Hepatic stellate cell (primary cell): ENCODE measurements around the gene PALMD.

Experiments used
- DNase-seq: peaks from one replicate; pipeline ENCODE4 v3.0.0; 2011; ENCODE audit warnings: low spot score

PALMD gene

DNA sequence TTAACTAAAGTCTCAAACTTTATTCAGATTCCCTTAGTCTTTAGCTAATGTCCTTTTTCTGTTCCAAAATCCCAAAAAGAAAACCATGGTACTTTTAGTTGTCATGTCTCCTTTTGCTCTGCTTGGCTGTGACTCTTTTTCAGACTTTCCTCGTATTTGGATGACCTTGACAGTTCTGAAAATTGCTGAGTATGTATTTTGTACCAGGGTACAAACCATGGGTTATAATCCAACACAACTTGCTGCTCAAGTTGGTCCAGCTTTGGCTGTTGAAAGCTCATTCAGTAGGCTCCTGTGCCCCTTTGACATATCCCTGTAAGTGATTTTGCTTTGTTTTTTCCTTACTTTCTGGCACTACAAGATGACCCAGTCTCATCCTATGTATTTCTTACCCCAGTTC lies 51.7 kb downstream of the PALMD start:
- DNase-seq = no peak

DNA sequence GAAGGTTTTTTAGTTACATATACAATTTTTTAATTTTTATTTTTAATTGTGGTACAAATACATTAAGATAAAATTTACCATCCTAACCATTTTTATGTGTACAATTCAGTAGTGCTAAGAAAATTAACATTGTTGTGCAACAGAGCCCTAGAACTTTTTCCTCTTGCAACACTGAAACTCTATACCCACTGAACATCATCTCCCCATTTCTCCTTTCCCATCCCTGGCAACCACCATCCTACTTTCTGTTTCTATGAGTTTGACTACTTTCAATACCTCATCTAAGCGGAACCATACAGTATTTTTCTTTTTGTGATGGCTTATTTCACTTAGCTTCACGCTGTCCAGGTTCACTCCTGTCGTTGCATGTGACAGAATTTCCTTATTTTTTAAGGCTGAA lies 54.1 kb downstream of the PALMD start:
- no peak for DNase-seq

DNA sequence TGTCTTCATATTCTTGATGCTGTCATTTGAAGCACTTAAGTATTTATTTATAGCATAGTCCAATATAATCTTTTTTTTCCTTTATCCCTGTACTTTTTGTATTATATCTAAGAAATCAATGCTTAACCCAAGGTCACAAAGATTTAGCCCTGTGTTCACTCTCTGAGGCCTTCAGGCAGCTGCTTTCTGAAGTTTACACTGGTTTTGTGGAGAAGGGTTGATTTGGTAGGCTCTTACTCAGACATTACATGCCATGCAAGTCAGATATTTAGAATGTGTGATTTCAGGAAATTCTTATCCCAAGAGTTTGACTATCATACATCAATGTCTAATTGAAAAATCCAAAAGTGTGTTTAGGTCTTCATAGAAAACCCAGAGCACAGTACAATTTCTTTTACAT lies 56.3 kb downstream of the PALMD start:
- DNase-seq = no peak

- no peak for DNase-seq
These were observed 58.5 kb downstream of the PALMD start for GRCh38 chr1:99704356-99704816.

DNA sequence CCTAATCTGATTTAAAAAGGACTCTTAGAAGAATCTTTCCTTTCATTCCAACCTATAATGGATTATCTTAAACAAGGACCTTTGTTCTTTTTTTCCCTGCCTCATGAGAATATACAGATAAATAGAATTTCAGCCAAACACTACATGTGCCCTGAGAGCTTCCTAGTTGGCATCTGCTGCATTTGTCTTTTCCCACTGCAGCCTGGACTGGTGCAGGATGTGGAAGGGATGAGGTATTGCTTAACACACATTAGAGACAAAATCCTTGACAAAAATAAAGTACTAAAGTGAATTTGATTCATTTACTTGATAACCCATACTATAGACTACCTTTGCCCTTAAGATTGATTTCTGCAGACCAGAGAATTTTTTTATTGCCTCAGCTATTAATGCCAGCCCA lies 59.5 kb downstream of the PALMD start:
- no peak for DNase-seq

DNA sequence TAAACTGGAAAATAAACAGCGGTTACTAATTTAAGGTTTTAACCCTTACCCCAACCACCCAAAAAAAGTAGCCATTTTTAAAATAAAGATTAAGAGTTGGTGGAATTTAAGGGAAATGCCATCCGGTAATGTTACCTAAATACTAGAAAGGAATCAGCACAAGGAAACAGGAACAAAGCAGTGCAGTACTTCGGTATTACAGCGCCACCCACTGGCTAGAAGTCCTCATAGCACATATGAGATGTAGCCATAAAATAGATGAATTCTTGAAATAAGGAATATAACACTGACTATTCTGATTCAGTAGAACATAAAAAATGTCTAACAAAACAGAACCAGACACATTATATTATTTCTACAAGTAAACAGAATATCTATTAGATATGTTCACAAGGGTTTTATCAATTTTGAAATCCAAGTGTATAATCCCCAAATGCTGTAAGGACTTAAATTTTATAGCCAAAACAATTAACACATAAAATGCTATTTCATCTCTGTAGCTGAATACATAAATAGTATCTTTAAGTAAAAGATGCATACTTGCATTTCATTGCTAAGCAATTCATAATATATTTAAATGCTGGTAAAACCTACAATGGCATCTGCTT lies 61.7 kb downstream of the PALMD start:
- peak; percentile 28 for DNase-seq

DNA sequence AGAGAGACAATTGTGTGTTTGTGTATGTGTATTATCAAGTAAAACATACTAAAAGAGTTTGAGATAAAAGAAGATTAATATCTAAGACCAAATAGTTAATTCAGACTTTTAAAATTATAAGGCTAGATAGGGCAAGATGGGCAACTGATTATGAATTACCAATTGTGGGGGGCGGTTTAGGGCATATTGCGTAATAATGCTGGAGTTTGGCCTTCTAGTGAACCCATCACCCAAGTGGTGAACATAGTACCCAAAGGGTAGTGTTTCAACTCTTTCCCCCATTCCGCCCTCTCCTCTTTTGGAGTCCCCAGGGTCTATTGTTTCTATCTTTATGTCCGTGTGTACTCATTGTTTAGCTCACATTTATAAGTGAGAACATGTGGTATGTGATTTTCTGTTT lies 65.1 kb downstream of the PALMD start:
- DNase-seq = no peak

DNA sequence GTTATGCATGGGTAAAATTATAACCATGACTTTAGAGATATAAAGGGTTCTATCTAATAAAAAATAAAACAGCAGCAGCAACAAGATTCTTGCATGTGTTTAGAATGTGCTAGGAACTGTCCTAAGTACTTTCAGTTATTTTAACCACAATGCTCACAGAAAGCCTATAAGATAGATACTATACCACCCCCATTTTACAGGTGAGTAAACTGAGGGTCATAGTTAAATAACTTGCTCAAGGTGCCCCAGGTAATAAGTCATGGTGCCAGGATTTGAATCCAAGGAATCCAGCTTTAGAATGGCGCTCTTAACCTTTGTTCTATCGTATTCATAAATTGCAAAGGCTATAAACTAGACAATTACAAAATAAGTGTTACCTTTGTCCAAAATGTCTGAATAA lies 67.1 kb downstream of the PALMD start:
- DNase-seq = no peak

DNA sequence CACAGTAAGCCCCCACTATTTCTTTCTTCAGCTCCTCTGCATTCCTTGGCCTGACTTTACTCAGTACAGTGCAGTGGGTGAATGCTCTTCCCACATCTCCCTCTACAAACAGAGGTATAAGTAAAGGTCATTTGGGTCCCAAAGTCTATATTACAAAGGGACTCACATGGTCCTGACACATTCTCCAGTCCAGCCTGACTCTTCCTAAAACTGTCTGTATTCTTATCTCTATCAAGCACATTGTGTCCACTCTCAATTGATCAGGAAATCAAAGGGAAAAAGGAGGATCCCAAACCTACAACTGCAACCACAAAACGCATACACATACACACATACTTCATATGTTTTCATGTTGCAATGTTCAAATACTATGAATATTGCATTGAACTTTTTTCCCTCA lies 71.1 kb downstream of the PALMD start:
- no peak for DNase-seq

- DNase-seq = no peak
These were observed 77.3 kb downstream of the PALMD start for GRCh38 chr1:99723251-99723650.

- DNase-seq = no peak
These were observed 80.1 kb downstream of the PALMD start for GRCh38 chr1:99725996-99726395.

DNA sequence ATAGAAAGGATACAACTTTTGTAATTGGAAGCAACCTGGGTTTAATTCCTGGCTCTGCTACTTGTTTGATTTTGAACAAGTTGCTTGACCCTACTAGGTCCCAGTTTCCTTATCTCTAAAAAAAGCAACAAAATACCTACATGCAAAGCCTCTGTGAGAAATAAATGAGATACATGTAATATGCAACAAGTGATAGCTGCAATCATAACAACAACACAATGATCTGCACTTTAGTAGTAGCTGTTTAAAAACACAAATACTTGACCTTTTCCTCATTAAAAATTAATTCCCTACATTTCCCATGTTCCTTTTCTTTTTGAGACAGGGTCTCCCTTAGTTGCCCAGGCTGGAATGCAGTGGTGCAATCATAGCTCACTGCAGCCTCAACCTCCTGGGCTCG lies 80.5 kb downstream of the PALMD start:
- DNase-seq = no peak

DNA sequence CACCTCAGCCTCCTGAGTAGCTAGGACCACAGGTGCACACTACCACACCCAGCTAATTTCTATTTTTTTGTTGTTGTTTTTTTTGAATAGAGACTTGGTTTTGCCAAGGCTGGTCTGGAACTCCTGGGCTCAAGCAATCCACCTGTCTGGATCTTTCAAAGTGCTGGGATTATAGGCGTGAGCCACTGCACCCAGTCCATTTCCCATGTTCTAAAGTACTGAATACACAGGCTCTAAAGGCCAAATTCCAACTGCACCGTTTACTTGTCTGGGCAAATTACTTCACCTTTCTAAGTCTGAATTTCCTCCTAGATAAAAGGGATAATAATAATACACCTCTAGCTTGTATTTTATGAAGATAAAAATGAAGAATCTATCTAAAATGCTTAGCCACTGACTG lies 80.9 kb downstream of the PALMD start:
- DNase-seq = no peak

GRCh38 chr1:99727575-99728185 lies 81.8 kb downstream of the PALMD start:
- DNase-seq = no peak

DNA sequence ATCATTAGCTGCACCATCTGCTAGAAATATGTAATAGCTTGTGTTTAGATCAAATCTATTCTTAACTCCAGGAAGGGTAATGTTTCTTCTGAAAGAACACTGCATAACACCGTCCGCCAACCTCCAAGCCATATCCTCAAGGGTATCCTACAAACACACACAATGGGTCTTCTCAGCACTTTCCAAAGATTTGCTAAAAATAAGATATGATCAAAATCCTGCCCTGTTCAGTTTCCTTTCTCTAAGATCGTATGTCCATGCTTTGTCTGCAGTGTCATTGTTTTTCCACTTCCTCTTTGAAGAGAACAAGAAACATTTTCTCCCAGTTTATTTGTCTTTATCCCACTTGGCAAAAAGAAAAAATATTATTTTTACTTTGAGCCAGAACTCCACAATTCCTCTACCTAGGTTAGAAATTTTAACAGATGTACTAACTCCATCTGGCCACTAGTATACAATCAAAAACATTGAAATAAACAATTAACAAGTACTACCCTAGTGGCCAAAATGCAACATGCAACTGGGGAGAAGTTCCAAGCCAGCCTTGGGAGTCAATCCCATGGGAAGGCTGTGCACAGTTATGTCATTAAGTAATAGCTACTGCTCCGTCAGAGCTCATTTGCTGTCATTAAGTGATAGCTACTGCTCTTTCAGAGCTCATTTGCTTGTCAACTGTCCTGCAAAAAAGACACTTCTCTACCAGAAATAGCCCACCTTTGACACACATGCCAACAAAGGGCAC lies 82.8 kb downstream of the PALMD start:
- DNase-seq = peak; percentile 31

DNA sequence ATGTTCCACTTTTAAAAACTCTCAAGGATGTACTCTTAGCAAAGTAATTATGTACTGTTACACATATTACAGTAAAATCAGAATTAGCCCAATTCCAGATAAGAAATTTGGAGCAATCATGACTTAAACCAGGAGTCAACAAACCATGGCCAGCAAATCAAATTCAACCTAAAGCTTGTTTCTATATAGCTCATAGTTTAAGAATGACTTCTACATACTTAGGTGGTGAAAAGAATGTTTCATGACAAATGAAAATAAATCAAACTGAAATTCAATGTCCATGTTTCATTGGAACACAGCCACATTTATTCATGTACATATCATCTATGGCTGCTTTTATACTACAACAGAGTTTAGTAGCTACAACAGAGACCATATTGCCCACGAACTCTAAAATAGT lies 85.5 kb downstream of the PALMD start:
- DNase-seq = peak; percentile 49

GRCh38 chr1:99735852-99736251 lies 89.9 kb downstream of the PALMD start:
- no peak for DNase-seq

DNA sequence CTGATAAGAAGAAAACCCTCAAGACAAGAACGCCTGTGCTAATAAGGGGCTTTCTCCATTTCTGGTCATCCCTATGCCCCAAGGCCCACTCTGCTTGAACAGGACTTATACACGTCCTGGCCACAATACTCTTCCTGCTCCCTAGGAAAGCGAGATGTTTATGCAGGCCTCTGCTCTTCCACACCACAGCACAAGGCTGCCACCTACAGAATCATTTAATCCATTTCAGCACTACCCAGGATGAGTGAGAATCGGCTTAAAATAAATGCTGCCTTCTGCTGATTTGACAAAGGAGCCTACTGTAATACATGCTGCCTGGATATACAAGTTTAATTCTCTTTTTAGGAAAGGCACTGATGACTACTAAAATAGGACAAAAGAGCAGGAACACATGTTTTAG lies 91.1 kb downstream of the PALMD start:
- DNase-seq = peak; percentile 46

GRCh38 chr1:99738858-99739465 lies 93.0 kb downstream of the PALMD start:
- no peak for DNase-seq

GRCh38 chr1:99740141-99740540 lies 94.2 kb downstream of the PALMD start:
- no peak for DNase-seq
